Ureter (tissue), 1 donor: ENCODE data around the gene RPGRIP1L. TPM values are rescaled to one million over a fixed set of nuclear protein-coding genes. Genes with fewer than 3 reads are reported as not detected.
A peak's percentile ranks its signal among the peaks of the same experiment; 100 is the strongest.

Source experiments
- DNase-seq: peaks from one replicate; pipeline ENCODE4 v3.0.0-alpha.2; 2020; ENCODE audit warnings: low spot score
- total RNA-seq: library from RNA; stranded (reverse); gene quantifications from one replicate; pipeline ENCODE4 v1.2.4, GENCODE V29; 2023
- donor health status: DM: yes; HTN: yes; CAD: no.

Gene RPGRIP1L
- 14.1 TPM for total RNA-seq

GRCh38 chr16:53703590-53704444 lies at the start of gene RPGRIP1L, which contains the start of gene FTO:
Gene RPGRIP1L (minus strand): TSS chr16:53703859. CDS start chr16:53700723, 3,136 bp downstream.
Gene FTO (plus strand): TSS chr16:53704156.
- peak; percentile 100 for DNase-seq

- no peak for DNase-seq
Observed at GRCh38 chr16:53753431-53753830, 49.8 kb upstream of the RPGRIP1L start.

- no peak for DNase-seq
Observed at GRCh38 chr16:53752560-53752959, 48.9 kb upstream of the RPGRIP1L start.

- DNase-seq: no peak
Observed at GRCh38 chr16:53745753-53746266, 42.2 kb upstream of the RPGRIP1L start.

- no peak for DNase-seq
Observed at GRCh38 chr16:53745086-53745485, 41.4 kb upstream of the RPGRIP1L start.

GRCh38 chr16:53744449-53744848 lies 40.8 kb upstream of the RPGRIP1L start:
- DNase-seq: no peak

- no peak for DNase-seq
Observed at GRCh38 chr16:53743149-53743566, 39.5 kb upstream of the RPGRIP1L start.

- no peak for DNase-seq
Observed at GRCh38 chr16:53741546-53741945, 37.9 kb upstream of the RPGRIP1L start.

DNA sequence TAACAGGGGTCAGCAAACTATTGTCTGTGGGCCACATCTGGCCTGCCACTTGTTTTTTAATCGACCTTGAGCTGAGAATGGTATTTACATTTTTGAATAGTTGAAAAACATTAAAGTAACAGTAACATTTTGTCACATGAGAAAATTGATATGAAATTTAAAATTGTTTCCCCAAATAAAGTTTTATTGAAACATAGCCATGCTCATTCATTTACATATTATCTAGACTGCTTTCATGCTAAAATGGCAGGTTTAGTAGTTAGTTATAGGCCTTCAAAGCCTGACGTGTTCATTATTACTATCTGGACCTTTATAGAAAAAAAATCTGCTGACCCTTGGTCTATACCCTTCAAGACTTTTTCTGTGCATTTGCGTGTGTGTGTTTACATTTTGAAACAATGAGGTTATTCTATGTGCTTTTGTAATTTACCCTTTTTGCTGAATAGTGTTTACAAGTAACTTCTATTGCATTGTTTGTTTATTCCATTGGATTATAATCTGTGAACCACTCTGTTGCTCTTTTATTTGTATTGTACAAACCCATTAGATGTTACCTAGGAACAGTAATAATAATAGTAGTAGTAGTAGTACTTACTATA lies 37.4 kb upstream of the RPGRIP1L start:
- DNase-seq: no peak

DNA sequence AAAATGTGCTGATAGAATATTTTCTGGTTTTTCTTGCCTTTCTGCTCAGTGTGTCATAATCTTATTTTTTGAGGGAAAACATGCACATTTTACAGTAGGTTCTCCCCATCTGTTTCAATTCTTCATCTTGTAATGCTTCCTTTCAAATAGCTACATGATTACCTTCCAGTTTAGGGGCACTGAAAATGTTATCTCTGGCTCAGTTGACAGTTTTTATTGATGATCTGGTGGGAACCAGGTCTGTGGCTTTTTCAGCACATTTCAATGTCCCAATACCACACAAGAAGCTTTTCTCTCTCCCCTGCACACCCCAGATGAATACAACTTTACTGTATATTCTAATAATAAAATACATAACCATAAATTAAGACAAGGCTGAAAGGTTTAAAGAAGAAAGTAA lies 36.8 kb upstream of the RPGRIP1L start:
- DNase-seq: no peak

DNA sequence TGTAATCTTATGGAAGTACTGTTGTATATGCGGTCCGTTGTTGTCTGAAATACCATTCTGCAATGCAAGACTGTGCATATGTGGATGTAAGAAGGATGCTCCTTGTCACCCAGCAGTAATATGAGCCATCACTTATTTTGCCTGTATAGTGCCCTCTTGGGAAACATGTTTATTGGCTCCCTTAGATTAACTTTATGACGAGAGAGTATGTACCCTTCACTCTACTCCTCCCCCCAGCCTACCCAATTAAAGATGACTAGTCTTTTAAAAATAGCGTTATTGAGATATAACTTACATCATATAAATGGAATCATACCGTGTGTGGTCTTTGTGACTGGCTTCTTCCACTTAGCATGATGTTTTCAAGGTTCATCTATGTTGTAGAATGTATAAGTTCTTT lies 33.9 kb upstream of the RPGRIP1L start:
- DNase-seq: no peak

- DNase-seq: no peak
Observed at GRCh38 chr16:53736297-53736696, 32.6 kb upstream of the RPGRIP1L start.

DNA sequence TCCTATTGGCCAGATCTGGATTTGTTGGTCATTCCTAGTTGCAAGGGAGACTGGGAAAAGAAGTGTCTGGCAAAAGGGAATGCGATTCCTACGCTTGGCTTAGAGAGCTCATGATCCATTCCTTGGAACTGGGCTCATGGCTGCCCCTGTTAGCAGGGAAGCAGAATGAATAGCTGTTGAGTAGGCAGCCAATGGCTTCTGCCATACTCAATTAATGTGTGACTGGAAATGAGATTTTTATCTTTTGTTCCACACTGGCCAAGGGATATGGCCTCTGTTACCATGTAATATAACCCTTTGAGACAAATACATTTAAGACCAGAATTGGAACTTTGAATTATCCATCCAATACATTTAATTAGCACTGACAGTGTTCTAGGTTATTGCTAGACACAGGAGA lies 31.2 kb upstream of the RPGRIP1L start:
- DNase-seq: no peak

DNA sequence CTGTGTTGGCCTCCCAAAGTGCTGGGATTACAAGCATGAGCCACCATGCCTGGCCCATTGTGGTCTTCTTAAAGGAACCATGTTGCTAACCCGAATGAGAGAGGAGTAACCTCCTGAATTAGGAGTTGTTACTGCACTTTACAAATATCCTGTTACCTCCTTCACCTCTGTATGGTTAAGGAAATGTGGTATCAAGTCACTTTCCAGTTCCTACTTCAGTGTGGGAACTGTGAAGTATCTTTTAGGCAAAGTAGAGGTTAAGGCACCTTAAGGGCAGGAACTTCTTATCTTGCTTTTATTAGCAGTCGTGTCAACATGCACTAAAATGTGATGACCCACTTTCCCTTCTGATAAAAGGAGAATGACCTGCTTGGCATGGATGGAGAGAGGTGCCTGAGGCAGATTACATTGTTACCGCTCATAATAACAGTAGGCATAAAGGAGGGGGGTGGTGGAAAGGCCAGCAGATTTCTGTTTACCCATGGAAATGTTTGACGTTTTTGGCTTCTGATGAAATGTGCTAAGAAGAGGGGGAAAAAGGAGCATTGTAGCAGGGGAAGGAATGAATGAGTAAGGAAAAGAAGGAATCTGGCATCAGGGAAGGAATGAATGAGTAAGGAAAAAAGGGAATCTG lies 28.8 kb upstream of the RPGRIP1L start:
- DNase-seq: no peak

GRCh38 chr16:53730693-53731092 lies 27.0 kb upstream of the RPGRIP1L start:
- no peak for DNase-seq

DNA sequence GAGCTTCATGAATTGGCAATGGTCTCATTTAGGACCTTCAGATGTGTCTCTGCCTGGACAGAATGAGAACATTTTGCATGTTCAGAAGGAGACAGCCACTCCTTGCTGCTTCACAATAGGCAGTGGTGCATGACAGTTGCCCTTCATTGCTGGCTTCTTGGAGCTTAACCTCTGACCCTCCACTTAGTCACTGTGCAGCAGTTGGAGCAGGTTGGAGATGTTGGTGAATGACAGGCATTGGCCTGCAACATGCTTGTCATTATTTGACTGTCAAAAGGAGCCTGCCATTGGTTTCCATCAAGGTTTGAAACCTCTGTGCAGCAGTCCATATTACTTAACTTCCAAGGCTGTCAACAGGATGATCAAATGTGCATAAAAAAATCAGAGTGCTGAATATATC lies 23.0 kb upstream of the RPGRIP1L start:
- no peak for DNase-seq

GRCh38 chr16:53721017-53721416 lies 17.4 kb upstream of the RPGRIP1L start:
- no peak for DNase-seq

- DNase-seq: no peak
Observed at GRCh38 chr16:53717577-53717976, 13.9 kb upstream of the RPGRIP1L start.

GRCh38 chr16:53715023-53715384 lies 11.3 kb upstream of the RPGRIP1L start:
- no peak for DNase-seq

DNA sequence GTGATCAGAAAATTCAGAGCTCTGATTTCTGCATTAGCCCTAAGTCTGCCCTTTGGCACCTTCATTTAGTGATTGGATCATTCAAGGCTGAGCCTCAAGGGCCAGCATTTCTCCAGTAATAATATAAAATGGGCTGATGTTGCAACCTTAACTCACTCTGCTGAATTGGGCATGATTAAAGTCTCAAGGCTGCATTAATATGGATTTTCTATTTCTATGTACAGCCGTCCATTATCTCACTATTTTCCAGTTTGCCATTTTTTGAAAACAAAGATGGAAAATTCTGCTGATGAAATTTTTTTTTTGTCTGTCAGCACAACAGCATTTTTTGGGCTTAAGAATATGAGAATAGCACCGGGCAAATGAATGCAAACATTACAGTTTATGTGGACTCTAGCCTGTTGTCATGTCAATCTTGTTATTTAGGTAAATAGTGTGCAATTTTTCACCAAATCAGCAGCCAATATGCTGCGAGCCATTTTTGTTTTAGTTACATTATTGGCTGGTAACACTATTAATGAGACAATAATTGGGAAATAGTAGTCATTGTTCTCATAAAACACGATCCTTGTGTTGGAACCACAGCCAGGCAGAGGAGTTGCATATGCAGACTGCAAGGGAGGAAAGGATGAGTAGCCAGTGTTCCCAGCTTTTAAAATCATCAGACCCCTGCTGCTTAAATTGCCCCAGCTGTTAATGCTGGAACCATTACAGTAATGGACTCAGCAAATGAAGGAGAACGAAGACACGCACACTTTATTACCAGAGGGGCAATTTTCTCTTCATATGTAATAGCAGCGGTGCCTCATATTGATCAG lies 10.8 kb upstream of the RPGRIP1L start:
- DNase-seq: no peak

GRCh38 chr16:53713403-53714204 lies 9.9 kb upstream of the RPGRIP1L start:
- DNase-seq: no peak
